ENCODE data around the gene DHRS3.

Gene DHRS3

DNA sequence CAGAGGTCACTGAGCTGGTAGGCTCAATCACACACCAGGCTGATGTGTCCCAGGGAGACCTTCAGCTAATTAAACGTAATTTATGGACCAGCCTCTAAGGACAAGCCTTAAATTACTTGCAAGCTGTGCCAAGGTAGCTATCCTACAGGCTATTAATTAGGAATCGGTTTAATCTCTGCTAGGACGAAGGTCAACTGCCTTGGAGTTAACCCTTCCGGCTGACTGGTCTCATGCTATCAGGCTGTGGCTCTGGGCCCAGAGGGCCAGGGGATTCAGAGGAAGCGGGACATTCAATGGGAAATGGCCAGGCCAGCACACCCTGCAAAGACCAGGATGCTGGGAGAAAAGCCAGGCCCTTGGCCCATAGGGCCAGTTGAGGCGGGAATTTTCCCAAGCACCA is 19.0 kb downstream of the DHRS3 start:
- DNase-seq (ENCODE audit: low spot score): no peak

DNA sequence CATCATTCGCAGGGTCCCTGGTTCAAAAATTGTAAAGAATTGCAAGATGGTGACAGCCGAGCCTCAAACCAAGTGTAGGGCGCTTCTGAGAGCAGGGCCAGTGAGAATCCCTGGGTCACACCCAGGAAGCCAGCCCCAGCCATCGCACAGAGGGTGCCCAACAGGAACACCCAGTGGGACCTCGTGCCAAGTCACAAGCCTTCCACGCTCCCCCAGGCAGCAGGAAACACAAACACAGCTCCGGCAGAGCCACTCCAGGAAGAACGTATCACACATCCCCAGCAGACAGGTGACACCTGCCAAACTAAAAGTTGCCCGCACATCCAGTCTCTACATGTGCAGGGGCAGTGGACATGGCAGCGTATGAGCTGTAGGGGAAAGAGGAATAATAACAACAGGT is 20.2 kb downstream of the DHRS3 start:
- DNase-seq (ENCODE audit: low spot score): no peak

DNA sequence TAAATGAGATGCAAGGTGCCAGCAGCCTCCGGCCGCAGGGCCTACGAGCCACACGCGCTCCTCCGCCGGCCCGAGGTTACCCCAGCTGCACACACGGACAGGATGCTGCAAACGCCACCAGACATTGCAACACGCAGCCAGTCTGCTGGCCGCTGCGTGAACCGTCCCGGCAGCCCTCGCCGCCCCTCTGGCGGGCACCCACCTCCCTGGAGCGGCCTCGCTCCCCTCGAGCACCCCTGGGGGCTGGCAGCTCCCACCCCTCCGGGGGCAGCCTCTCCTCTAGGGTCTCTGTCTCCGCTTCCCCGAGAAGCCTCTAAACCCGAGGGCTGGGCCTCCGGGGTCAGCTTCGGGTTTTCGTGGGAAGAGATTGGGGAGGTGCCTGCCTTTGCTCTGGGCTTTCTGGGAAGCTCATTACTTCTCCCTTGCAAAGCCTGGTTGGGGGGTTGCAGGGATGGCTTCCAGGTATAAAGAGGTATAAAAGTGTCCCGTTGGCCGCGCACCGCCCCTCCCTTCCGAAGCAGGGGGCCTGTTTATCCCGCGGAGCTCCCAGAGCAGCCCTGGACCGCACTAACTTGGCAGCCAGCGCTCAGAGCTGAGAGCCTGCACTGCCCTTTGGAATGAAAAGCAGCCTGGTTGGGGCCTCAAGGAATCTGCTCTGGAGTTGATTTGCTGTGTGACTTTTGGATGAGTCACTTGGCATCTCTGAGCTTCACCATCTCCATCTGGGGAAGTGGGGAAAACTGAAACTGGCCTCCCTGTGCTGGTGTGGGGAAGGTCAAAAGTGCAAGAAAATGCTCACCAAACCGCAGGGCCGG is 21.8 kb downstream of the DHRS3 start:
- DNase-seq (ENCODE audit: low spot score): no peak

DNA sequence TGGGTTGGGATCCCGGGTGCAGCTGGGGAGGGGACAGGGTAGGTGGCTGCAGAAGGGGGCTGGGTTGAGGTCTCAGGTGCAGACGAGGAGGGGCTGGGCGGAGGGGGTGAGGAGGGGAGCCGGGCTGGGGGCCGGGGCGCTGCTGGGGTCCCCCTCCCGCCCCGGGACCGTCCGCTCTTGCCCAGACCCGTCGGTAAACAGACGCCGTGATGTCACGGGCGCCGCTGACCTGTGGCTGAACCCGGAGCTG is 22.3 kb downstream of the DHRS3 start:
- DNase-seq (ENCODE audit: low spot score): peak; percentile 88

DNA sequence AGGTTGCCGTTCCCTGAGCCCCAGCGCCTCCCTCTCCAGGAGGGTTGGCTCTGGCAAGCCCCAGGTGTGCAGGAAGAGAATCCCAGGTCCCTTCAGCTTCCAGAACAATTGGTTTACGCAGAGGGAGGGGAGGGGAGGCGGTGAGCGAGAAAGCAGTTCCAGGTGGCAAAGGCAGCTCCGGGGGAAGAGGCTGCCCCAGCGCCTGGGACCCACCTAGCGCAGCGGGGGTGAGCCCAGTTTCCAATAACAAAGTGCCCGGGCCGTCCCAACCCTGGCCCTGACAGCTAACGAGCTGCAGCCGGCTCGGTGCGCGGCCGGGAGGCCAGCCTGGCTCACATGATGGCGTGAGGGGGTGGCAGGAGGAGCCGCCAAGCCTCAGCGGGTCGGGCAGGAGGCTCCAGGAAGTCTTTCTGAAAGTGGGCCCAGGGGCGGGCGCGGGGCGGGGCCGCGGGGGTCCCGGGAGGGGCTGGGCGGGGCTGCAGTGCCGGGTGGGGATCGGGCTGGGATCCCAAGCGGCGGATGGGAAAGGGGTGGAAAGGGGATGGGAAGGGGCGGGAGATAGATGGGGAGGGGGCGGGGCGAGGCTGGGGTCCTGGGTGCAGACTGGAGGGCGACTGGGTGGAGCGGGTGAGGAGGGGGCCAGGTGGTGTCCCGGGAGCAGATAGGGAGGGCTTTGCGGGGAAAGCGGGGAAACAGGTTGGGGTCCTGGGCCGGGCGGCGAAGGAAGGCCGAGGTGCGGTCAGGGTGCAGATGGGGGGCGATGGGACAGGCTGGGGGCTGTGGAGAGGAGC is 22.8 kb downstream of the DHRS3 start:
- DNase-seq (ENCODE audit: low spot score): peak; percentile 92

DNA sequence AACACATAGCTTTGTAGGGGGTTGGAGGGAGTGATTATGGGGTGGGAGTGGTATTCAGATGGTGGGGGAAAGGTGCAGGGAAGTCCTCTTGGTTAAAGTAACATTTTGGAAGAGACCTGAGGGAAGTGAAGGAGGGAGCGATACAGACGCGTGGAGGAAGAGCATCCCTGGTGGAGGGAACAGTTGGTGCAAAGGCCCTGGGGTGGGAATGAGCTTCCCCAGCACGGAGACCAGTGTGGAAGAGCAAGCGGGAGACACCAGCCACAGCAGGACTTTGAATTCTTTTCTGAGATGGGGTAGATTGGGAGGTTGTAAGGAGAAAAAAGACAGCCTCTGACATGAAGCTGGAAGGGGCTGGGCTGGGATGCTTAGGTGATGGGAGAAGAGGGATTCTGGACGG is 23.5 kb downstream of the DHRS3 start:
- no peak for DNase-seq (ENCODE audit: low spot score)

DNA sequence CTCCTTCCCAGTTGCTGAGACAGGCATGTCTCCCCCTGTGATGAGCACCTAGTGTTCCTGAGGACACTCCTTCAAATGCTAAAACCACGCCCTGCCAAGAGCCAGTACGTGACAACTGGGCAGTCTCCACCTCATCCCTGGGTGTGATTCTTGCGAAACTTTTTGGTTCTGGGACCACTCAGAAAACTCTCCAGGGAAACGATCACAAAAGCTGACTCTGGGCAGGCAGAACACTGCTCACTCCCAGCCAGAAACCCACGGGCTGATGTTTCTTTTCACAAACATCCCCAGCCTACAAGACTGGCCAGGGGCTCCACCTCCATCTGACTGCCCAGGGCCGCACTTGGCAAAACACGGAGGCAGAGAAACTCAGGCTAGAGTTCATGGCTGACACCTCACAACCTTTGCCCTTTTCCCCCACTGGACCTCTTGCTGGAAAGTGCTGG is 24.4 kb downstream of the DHRS3 start:
- no peak for DNase-seq (ENCODE audit: low spot score)

DNA sequence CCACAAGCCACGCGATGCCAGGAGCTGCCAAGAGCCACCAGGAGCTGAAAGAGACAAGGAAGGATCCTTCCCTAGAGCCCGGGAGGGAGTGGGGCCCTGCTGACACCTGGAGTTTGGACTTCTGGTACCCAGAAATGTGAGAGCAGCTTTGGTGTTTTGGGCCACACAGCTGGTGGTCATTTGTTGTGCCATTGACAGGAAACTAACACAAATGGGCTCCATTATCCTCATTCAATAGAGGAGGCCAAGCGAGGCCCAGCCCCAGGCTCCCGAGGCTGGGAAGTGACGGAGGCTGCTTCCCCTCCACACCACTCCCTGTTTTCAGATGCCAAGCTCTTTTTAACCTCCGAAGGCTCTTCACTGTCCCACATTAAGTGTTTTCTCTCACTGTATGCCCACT is 25.5 kb downstream of the DHRS3 start:
- no peak for DNase-seq (ENCODE audit: low spot score)

DNA sequence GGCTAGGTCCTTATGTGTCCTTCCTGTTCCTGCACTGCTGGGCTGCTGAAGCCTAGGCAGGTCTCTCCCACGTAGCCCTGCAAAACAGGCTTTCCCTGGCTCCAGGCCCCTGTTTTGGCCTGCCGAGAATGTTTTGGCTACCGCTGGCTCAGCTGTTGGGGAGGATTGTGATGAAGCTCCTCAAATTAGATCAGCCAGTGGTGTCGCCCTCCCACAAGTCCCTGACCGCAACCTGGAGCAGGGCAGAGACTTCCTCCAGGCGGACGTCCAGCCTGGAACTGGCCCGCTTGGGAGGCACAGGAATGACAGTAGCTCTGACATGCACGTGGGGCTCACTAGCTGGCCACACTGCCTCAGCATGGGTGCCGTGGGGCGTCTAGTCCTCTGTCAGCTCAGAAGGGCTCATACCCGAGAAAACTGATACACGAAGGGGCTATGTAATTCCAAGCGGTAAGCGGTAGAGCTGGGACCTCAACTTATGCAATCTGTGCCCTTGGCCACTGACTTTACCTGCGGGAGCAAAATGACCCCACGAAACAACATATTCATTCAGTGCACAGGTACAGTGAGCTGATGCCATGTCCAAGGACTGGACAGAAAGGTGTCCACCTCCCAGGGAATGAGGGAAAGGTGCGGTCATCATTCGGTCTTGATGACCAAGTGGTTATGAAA is 26.6 kb downstream of the DHRS3 start:
- DNase-seq (ENCODE audit: low spot score): no peak

DNA sequence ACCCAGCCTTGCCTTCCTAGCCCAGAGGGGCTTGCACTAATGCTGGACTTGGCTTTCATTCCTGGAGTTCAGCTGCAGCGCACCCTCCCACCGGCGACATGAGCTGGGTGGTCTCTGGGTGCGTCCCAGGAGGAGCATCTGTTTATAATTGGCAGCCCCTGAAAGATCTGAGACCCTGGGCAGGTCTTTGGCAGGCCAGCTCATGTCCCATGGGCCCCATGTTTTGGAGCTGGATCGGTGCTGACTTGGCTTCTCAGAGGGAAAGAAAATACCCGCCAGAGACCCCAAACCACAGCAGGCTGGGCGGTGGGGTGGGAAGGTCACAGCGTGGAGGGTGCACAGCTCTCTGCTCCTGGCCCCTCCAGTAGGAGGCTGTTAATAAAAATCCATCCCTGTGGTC is 29.3 kb downstream of the DHRS3 start:
- no peak for DNase-seq (ENCODE audit: low spot score)

DNA sequence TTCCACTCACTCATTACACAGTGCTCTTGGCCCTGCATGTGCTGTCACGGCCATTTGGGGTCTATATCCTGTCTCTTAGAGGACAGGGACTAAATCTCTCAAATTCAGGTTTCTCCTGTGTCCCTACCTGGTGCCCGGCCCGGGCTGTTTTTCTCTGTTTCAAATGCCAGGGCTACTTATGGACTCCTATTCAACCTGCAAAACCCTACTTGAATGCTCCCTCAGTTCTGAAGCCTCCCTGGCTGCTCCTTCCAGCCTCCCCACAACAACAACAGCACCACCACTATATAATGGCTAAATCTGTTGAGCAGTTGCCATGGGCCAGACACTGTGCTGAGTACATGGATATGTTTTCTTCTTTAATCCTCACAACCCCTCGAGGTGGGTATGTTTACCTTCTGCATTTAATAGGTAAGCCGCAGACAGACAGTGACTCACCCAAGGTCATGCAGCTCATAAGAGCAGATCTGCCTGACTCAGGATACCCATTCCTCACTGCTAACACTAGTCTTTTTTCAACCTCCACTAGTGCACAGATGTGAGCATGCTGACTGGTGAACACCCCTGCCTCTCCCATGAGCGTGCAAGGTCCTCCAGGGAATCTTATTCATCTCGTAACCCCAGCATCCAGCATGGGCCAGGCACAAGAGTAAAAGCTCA is 29.9 kb downstream of the DHRS3 start:
- no peak for DNase-seq (ENCODE audit: low spot score)

DNA sequence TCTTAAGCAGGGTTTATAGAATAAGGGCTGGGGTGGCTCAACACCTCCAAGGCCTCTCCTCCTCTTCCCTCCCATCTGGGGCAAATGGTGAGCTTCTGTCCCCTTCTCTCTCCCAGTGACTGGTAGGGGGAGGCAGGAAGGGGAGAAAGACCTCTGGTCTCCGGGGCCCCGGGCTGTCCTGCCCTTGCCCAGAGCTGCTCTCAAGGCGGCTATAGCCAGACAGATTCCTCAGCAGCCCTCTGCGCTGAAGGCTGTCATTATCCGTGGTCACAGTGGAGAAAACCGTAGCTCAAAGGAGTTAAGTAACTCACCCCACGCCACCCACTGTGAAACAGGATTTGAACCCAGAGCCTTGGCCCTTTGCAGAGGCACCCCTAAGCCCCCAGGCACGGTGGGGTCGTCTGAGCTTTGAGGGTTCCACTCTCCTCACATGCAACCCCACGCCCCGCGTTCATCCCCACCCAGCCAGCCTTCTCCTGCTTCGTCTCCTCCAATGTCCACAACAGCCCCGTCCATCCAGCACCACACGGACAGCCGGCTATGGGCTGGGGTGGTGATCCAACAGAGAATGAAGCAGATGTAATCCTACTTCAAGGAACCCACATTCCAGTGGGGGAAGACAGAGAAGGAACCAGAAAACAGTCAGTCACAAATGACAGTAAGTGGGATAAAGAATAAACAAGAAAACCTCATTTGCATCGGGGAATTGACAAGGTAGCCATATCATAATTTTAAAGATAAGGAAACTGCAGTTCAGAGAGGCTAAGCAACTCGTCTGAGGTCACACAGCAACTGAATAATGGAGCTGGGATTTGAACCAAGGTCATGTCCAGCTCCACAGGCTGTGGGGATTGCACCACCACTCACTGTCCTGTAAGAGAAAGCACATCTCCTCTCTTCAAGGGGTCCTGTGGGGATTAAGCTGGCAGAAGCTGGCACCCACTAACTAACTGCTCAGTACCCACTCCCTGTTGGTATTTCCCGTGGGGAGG is 31.8 kb downstream of the DHRS3 start:
- DNase-seq (ENCODE audit: low spot score): no peak

DNA sequence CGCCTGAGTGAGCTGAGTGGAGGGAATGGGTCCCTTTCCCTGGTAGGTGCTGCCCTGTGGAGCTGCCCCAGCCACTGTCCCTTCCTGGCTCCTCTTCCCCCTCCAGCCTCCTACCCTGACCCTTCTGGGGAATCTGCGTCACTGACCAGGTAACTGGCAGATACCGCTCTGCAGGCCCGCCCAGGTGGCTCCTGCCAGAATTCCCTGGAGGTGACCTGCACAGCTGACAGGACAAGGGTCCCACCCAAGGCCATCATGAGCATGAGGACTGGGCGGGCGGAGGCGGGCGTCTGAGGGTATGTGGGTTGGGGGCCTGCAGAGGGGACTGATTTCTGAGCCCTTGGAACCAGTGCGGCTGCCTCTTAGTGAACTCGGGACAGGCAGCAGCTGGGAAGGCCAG is 32.5 kb downstream of the DHRS3 start:
- no peak for DNase-seq (ENCODE audit: low spot score)

DNA sequence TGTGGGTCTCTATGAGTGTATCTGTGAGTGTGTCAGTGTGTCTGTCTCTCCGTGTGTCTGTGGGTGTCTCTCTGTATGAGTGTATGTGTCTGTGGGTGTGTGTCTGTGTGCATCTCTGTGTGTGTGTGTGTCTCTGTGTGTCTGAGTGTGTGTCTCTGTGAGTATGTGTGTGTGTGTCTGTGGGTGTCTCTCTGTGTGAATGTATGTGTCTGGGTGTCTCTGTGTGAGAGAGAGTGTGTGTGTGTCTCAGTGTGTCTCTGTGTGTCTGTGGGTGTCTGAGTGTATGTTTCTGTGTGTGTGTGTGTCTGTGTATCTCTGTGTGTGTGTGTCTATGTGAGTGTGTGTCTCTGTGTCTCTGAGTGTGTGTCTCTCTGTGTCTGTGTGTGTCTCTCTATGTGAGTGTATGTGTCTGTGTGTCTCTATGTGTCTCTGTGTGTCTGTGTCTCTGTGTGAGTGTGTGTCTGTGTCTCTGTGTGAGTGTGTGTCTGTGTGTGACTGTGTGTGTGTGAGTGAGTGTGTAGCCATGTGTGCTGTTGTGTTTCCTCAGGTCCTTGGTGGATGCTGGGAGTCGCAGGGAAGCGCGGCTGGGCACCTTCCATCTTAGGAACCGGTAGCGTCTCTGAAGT is 33.0 kb downstream of the DHRS3 start:
- DNase-seq (ENCODE audit: low spot score): no peak

DNA sequence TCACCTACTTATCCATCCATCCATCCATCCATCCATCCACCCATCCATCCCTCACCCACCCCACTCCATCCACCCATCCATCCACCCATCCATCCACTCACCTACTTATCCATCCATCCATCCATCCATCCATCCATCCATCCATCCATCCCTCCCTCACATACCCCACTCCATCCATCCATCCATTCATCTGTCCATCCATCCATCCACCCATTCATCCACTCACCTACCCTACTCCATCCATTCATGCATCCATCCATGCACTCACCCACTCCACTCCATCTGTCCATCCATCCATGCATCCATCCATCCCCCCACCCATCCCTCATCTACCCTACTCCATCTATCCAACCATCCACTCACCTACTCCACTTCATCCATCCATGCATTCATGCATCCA is 34.5 kb downstream of the DHRS3 start:
- no peak for DNase-seq (ENCODE audit: low spot score)

DNA sequence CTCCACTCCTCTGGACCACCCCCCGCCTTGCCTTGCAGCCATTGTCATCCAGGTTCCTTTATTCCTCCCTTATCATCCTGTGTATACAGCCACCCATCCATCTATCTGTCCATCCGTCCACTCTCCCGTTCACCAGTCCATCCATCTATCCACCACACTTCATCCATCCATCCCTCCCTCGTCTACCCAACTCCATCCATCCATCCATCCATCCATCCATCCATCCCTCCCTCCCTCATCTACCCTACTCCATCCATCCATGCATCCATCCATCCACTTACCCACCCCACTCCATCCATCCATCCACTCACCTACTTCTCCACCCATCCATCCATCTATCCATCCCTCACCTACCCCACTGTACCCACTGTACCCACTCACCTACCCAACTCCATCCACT is 35.4 kb downstream of the DHRS3 start:
- DNase-seq (ENCODE audit: low spot score): no peak

DNA sequence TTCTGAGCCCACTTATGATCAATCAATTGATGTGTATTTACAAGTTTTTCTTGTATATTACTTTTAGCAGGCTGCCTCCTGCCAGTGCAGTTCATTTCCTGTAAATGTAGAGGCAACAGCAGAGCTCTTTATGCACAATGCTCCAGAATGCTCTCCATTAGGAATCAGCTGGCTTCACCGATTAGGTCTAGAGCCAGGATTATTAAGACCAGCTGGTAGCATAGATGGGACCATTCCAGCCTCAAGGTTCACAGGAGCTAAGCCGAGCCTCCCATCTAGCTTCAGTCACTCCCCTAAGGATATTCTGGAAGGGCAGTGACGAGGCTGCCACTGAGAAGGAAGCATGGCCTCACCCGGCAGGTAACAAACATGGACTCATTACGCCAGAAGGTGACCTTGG is 36.8 kb downstream of the DHRS3 start:
- DNase-seq (ENCODE audit: low spot score): no peak

DNA sequence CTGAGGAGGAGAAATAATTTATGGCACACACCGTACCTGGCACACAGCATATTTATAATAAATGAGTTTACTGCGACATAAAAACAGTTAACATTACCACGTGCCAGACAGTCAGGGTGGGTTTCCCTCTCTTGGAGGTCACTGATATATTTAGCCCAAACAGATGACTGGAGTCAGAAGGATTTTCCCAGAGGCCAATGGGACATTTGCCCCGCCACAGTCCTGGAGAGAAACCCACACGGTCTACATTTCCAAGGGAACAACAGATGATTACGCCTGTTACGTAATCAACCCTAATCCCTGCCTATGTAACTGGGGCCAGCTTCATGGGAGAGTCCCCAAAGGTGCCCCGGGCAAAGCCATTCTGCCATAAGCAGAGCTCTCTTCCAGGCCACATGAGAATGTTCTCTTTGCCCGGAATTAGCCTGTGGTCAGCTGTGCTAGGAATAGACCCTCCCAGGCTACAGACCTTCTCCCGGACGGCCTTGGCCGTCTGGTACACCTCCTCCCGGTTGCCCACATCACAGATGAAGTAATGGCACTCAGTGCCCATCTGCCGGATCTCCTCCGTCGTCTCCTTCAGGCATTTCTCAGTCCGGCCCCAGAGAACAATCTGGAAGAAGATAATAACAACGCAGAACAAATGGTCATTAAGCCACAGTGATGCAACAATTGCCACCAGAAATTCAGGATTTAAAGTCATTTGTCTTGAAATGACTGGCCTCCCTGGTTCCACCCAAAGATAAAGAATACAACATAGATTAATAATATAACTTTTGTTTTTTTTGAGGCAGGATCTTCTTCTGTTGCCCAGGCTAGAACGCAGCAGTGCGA is 37.7 kb downstream of the DHRS3 start:
- DNase-seq (ENCODE audit: low spot score): no peak

DNA sequence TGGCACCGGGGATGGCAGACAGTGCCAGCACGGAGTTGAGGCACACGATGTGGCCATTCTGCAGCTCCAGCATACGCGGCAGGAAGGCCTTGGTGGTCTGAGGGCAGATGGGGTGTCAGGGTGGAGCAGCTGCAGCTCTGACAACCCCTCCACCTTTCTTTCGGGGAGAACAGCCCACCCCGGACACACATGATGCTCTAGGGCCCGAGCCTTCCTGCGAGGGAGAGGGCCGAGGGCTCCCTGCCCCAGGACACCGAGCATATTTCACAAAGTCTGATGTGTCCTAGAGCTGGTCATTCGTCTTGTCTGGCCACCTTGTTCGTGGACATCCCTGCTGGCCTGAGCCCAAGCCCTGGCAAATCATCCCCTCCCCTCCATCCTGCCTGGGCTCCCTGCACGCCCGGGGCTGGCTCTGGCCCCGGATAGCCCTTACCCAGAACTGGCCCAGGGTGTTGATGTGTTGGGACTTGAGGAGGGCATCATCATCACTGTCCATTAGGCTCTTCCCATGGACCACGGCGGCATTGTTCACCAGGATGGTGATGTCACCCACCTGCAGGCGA is 39.1 kb downstream of the DHRS3 start:
- DNase-seq (ENCODE audit: low spot score): no peak

DNA sequence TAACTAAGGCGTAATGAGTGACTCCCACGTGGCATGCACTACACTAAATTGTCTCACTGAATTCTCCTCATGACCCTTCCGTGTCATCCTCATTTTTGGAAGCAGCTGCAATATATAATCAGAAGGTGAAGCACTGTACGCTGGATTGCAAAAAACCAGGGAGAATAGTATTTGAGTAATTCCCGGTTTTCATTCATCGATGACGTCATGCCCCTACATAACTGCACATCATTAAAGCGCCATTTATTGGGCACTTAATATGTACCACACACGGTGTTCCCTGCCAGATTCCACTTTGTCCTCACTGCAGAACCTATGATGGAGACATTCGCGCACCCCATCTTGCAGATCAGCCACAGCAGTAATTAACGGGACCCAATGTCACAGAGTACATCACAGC is 41.0 kb downstream of the DHRS3 start:
- DNase-seq (ENCODE audit: low spot score): no peak

Data from iPS-NIHi11 (cell line).